Spleen (tissue), 11 donors: Measurements from ENCODE around the gene EEIG2. TPM values are rescaled to one million over a fixed set of nuclear protein-coding genes. Genes with fewer than 3 reads are reported as not detected.

Experiments
- DNase-seq: peaks from one replicate; pipeline ENCODE4 v3.0.0-alpha.2; 2020
- H3K27ac ChIP-seq, 8 donors: fragments of 200-600 bp; sonication (generic) in 7 of 8; 1 replicate in 4 of 8; 2 replicates in 4 of 8; pipeline versions ENCODE4 v1.5.0 to v1.8.0; 2016 to 2021; ENCODE audit warnings: inconsistent platforms in 4 of 8, mild to moderate bottlenecking in 4 of 8, moderate library complexity in 1 of 8
- H3K27me3 ChIP-seq, 7 donors: fragments of 200-600 bp; sonication (generic) in 6 of 7; replicated peaks in 1 of 7; 1 replicate in 4 of 7; 2 replicates in 3 of 7; pipeline versions ENCODE4 v1.5.0 to v1.8.0; 2016 to 2021; ENCODE audit warnings: inconsistent platforms in 3 of 7, mild to moderate bottlenecking in 1 of 7
- H3K36me3 ChIP-seq, 6 donors: fragments of 200-600 bp; sonication (generic) in 5 of 6; 1 replicate in 4 of 6; 2 replicates in 2 of 6; pipeline versions ENCODE4 v1.5.0 to v1.8.0; 2016 to 2021; ENCODE audit warnings: inconsistent platforms in 2 of 6
- H3K4me1 ChIP-seq, 6 donors: fragments of 200-600 bp; sonication (generic) in 5 of 6; 1 replicate in 3 of 6; 2 replicates in 3 of 6; pipeline versions ENCODE4 v1.5.0 to v1.8.0; 2016 to 2021; ENCODE audit warnings: inconsistent platforms in 3 of 6
- H3K4me3 ChIP-seq, 8 donors: fragments of 200-600 bp; sonication (generic) in 7 of 8; 1 replicate in 4 of 8; 2 replicates in 4 of 8; pipeline versions ENCODE4 v1.5.0 to v1.8.0; 2016 to 2021; ENCODE audit warnings: inconsistent platforms in 4 of 8, mild to moderate bottlenecking in 4 of 8, moderate library complexity in 2 of 8
- H3K9me3 ChIP-seq, 8 donors: fragments of 200-600 bp; sonication (generic) in 7 of 8; 1 replicate in 4 of 8; 2 replicates in 4 of 8; pipeline versions ENCODE4 v1.5.0 to v1.8.0; 2016 to 2021; ENCODE audit warnings: inconsistent platforms in 4 of 8
- POLR2A ChIP-seq, 3 donors: fragments of 450-650 bp; IDR thresholded peaks; one replicate each; pipeline ENCODE4 v1.5.1; 2017; ENCODE audit warnings: antibody characterized with exemption in 3 of 3, mild to moderate bottlenecking in 1 of 3
- POLR2AphosphoS5 ChIP-seq, 3 donors: sonication (generic); formaldehyde crosslinking; IDR thresholded peaks; one replicate each; pipeline ENCODE4 v1.5.1; 2017; ENCODE audit warnings: antibody characterized with exemption in 3 of 3
- WGBS, 5 donors: extraction: QIAGEN DNeasy Blood & Tissue Kit in 3 of 5; methylation state at CpG; one replicate each; pipeline versions ENCODE4 v1.1.5 to v1.1.7; 2013 to 2018; 5-methylcytosine and 5-hydroxymethylcytosine counted together
- intact Hi-C: fragments of 100-400 bp; cut with DNase I; formaldehyde crosslinking; loops from one replicate; pipeline ENCODE4 v1.15.0; 2023; ENCODE audit warnings: low total_unique reads
- polyA plus RNA-seq, 3 donors: library from polyadenylated mRNA; stranded (reverse); fragments of 200-250 nt; gene quantifications; one replicate each; pipeline ENCODE4 v1.2.1, GENCODE V29; 2013
- total RNA-seq, 7 donors: library from RNA; depleted of rRNA in 3 of 7; stranded (reverse); fragments of >200 nt in 3 of 7; fragmentation: NEBNext Ultra II Directional in 4 of 7; extraction: Animal tissue kit (Norgen Biotek cat#: 25700) in 4 of 7; gene quantifications; one replicate each; pipeline versions ENCODE4 v1.1.0 to v1.2.1, GENCODE V29; 2016 to 2021
- TF ChIP-seq, protein P1 (sequence below), 11 experiments: fragments of 200-600 bp in 7 of 11; fragments of 450-650 bp in 4 of 11; sonication (generic) in 4 of 11; IDR thresholded peaks in 8 of 11; conservative IDR thresholded peaks in 3 of 11; 1 replicate in 7 of 11; 2 replicates in 4 of 11; pipeline versions ENCODE4 v1.4.0 to v1.8.0; 2016 to 2021; ENCODE audit warnings: antibody characterized with exemption in 11 of 11, inconsistent platforms in 4 of 11, mild to moderate bottlenecking in 1 of 11
- donor health status: healthy with polysubstance abuse.
- donor health status: DM: no; HTN: no; CAD: no; lungs with moderate emphysema.
- donor health status: DM: no; HTN: no; CAD: no.
- donor health status: Bipolar disorder and iron deficiency.
- donor health status: healthy.
- donor health status: DM: no; HTN: no; CAD: no.
- donor health status: DM: yes; HTN: yes; CAD: no.

EEIG2 gene
- total and polyA plus RNA-seq, 10 donors, result 3.3 to 21.1 (median 17.3) TPM

DNA sequence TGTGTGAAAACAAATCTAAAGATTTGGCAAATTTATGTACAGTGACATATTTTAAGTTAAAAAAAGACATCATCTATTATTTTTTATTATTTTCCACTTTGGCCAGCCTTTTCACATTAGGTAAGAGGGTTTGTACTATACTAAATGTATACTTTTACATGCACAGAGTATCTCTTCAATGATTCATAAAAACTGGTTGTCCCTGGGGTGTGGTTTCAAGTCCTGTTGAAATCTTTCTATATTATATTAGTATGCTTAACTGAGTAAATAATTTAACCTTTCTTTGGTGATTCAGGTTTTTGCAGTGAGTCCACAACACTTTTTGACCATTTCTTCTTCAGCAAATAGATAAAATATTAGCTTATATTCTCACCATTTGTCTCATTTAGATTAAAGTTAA is 45.7 kb downstream of the EEIG2 start:
- Histone ChIP-seq H3K27ac (no peak overlapping the region), H3K9me3 (no peaks in the 10 kb centered on the region), H3K36me3 (peaks cover 0 to 91% (median 9%) of the 10 kb centered on the region in 6 donors), H3K27me3 (no peaks in the 10 kb centered on the region), H3K4me3 (no peak overlapping the region), H3K4me1 (peaks cover 0 to 4% (median 0%) of the 10 kb centered on the region in 6 donors)
- TF ChIP-seq POLR2AphosphoS5 (IDR thresholded peaks at IDR 0.05), result no peak
- TF ChIP-seq, protein P1, sequence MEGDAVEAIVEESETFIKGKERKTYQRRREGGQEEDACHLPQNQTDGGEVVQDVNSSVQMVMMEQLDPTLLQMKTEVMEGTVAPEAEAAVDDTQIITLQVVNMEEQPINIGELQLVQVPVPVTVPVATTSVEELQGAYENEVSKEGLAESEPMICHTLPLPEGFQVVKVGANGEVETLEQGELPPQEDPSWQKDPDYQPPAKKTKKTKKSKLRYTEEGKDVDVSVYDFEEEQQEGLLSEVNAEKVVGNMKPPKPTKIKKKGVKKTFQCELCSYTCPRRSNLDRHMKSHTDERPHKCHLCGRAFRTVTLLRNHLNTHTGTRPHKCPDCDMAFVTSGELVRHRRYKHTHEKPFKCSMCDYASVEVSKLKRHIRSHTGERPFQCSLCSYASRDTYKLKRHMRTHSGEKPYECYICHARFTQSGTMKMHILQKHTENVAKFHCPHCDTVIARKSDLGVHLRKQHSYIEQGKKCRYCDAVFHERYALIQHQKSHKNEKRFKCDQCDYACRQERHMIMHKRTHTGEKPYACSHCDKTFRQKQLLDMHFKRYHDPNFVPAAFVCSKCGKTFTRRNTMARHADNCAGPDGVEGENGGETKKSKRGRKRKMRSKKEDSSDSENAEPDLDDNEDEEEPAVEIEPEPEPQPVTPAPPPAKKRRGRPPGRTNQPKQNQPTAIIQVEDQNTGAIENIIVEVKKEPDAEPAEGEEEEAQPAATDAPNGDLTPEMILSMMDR (IDR thresholded peaks at IDR 0.05 in 8 of 11, conservative IDR thresholded peaks at IDR 0.05 in 3 of 11), result no peak
- no peak for TF ChIP-seq POLR2A (IDR thresholded peaks at IDR 0.05)
- no peak for DNase-seq
- intact Hi-C loops, result no loop called here

DNA sequence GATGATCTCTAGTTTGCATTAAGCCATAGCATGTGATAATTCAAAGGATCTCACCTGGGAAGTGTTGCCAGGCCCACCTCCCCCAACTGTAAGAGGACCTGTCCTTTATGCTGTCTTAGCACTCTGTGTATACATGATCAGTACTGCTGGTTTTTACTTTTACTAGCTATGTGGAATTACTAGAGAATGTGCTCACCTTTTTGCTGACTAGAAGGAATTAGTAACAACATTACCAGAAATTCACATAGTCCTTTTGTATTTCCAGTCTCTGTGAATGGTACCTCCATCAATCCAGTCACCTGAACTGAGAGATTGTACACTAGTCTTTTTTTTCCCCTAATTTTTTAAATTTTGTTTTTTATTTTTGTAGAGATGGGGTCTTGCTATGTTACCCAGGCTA is 46.6 kb downstream of the EEIG2 start:
- no peak overlapping the region for H3K4me3 ChIP-seq
- H3K27me3 ChIP-seq, result no peaks in the 10 kb centered on the region
- H3K36me3 ChIP-seq, result peaks cover 0 to 86% (median 12%) of the 10 kb centered on the region in 6 donors
- intact Hi-C loops, result no loop called here
- no peak overlapping the region for H3K27ac ChIP-seq
- TF ChIP-seq, protein P1 (IDR thresholded peaks at IDR 0.05 in 8 of 11, conservative IDR thresholded peaks at IDR 0.05 in 3 of 11), result no peak
- TF ChIP-seq POLR2A (IDR thresholded peaks at IDR 0.05) (no peak), POLR2AphosphoS5 (IDR thresholded peaks at IDR 0.05) (no peak)
- no peaks in the 10 kb centered on the region for H3K4me1 ChIP-seq
- H3K9me3 ChIP-seq, result no peaks in the 10 kb centered on the region
- no peak for DNase-seq

DNA sequence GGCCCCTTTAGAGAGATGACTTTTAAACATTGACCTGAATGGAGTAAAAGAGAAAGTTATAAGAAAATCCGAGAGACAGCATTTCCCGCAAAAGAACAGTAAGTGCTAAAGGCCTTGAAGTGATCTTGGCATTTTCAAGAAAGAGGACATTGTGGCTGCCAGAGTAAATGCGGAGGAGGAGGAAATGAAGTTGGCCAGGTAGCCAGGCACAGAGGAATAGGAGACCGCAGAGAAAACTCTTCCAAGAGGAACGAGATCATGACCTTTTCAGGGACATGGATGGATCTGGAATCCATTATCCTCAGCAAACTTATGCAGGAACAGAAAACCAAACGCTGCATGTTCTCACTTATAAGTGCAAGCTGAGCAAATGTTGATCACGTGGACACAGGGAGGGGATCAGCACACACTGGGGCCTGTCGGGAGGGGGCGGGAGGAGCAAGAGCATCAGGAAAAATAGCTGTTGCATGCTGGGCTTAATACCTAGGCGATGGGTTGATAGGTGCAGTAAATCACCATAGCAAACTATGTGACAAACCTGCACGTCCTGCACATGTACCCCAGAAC is 49.7 kb downstream of the EEIG2 start:
- intact Hi-C loops, result no loop called here

More for the DNA sequence above, 49.7 kb downstream of the EEIG2 start:
- Histone ChIP-seq H3K9me3 (no peaks in the 10 kb centered on the region), H3K36me3 (peaks cover 0 to 84% (median 15%) of the 10 kb centered on the region in 6 donors), H3K4me3 (no peak overlapping the region), H3K27ac (no peak overlapping the region), H3K27me3 (no peaks in the 10 kb centered on the region), H3K4me1 (no peaks in the 10 kb centered on the region)
- no peak for DNase-seq
- TF ChIP-seq POLR2A (IDR thresholded peaks at IDR 0.05), result no peak
- 83 to 90% (median 88%) methylated on average over 11 of the region's 11 CpGs for WGBS, 5 donors

Other genes with a start within 250 kb of the EEIG2 start
- not detected for gene NBPF6, start 109.8 kb upstream of the EEIG2 start, total RNA-seq
- under 1 TPM in 1 of 3 donors, not detected in 2; 0.08 TPM for gene NBPF6, start 109.8 kb upstream of the EEIG2 start, polyA plus RNA-seq
- 10 to 100 TPM in 6 of 7 donors, 1 to 10 TPM in 1; 7.3 to 16.5 (median 11.5) TPM for gene HENMT1, start 101.0 kb downstream of the EEIG2 start, total RNA-seq
- gene HENMT1, start 101.0 kb downstream of the EEIG2 start, polyA plus RNA-seq, result 10 to 100 TPM in 2 of 3 donors, 1 to 10 TPM in 1; 9.2 to 11.2 (median 10.9) TPM
- 10 to 100 TPM; 51.2 to 84.8 (median 66.0) TPM for gene PRPF38B, start 132.2 kb downstream of the EEIG2 start, total RNA-seq
- gene PRPF38B, start 132.2 kb downstream of the EEIG2 start, polyA plus RNA-seq, result 10 to 100 TPM; 28.7 to 54.0 (median 42.0) TPM
- gene FNDC7, start 152.8 kb downstream of the EEIG2 start, total RNA-seq, result under 1 TPM in 3 of 7 donors, not detected in 4; 0.32 to 0.98 (median 0.43) TPM
- under 1 TPM in 1 of 3 donors, not detected in 2; 0.04 TPM for gene FNDC7, start 152.8 kb downstream of the EEIG2 start, polyA plus RNA-seq
- gene STXBP3, start 186.6 kb downstream of the EEIG2 start, total RNA-seq, result 100 to 1,000 TPM in 2 of 7 donors, 10 to 100 TPM in 5; 58.6 to 157 (median 73.3) TPM
- 10 to 100 TPM; 29.5 to 36.0 (median 35.4) TPM for gene STXBP3, start 186.6 kb downstream of the EEIG2 start, polyA plus RNA-seq